Memory B cell (primary cell): ENCODE measurements around the gene NF1.
"Not testable (repeated sequence)": the region's sequence is repeated elsewhere in the genome, so short reads cannot be mapped to it uniquely, and the experiment has no call there.

Source experiments
- ATAC-seq: fragments of 150-1000 bp; cut with Tn5 transposase; 2 replicates; pipeline ENCODE4 v1.10.0; 2021; ENCODE audit warnings: low read depth, mild to moderate bottlenecking, moderate library complexity
- DNase-seq, 2 donors: peaks; one replicate each; pipeline ENCODE4 v3.0.0; 2022; ENCODE audit warnings: low spot score in 2 of 2
- H3K27ac Mint-ChIP-seq: one replicate; pipeline ENCODE4 v1.8.0; 2022; ENCODE audit warnings: mild to moderate bottlenecking, moderate library complexity, mixed read lengths
- H3K27me3 Mint-ChIP-seq: one replicate; pipeline ENCODE4 v1.8.0; 2022; ENCODE audit warnings: mixed read lengths
- H3K36me3 Mint-ChIP-seq: one replicate; pipeline ENCODE4 v1.8.0; 2022; ENCODE audit warnings: mild to moderate bottlenecking, mixed read lengths
- H3K4me1 Mint-ChIP-seq: one replicate; pipeline ENCODE4 v1.8.0; 2022; ENCODE audit warnings: mixed read lengths
- H3K4me3 Mint-ChIP-seq: one replicate; pipeline ENCODE4 v1.8.0; 2022; ENCODE audit warnings: mild to moderate bottlenecking, moderate library complexity, mixed read lengths
- H3K9me3 Mint-ChIP-seq: one replicate; pipeline ENCODE4 v1.8.0; 2022; ENCODE audit warnings: mixed read lengths

Gene NF1

DNA sequence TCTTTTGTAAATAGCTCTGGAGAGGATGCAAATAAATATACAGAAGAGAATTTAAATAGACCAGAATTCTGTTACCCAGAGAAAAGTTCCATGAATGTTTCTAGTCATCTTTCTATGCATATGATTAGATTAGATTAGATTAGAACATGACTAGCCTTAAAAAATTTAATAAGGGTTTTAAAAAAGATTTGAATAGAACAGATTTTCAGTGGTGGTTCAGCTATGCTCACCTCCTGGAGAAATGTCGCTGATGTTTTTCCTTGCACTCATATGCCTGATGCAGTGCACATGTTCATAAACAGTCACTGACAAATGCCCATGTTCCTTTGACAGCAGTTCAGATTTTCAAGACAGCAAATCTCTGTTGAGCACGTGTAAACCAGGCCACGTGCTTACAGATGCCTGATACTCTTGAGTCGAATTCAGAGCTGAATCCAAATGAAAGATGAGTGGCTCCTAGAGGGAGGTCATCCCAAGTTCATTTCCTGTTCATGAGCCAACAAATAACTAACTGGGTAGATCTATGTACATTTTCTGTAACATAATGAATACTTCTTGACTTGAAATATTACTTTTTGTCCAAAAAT, 276.8 kb downstream of the NF1 start:
- DNase-seq (no peak), ATAC-seq (no peak)
- peaks cover 22% of the 10 kb centered on the region for H3K4me1 Mint-ChIP-seq
- no peak overlapping the region for H3K4me3 Mint-ChIP-seq
- H3K36me3 Mint-ChIP-seq, result peaks cover 10% of the 10 kb centered on the region
- H3K9me3 Mint-ChIP-seq, result no peaks in the 10 kb centered on the region
- H3K27ac Mint-ChIP-seq, result no peak overlapping the region
- no peaks in the 10 kb centered on the region for H3K27me3 Mint-ChIP-seq

DNA sequence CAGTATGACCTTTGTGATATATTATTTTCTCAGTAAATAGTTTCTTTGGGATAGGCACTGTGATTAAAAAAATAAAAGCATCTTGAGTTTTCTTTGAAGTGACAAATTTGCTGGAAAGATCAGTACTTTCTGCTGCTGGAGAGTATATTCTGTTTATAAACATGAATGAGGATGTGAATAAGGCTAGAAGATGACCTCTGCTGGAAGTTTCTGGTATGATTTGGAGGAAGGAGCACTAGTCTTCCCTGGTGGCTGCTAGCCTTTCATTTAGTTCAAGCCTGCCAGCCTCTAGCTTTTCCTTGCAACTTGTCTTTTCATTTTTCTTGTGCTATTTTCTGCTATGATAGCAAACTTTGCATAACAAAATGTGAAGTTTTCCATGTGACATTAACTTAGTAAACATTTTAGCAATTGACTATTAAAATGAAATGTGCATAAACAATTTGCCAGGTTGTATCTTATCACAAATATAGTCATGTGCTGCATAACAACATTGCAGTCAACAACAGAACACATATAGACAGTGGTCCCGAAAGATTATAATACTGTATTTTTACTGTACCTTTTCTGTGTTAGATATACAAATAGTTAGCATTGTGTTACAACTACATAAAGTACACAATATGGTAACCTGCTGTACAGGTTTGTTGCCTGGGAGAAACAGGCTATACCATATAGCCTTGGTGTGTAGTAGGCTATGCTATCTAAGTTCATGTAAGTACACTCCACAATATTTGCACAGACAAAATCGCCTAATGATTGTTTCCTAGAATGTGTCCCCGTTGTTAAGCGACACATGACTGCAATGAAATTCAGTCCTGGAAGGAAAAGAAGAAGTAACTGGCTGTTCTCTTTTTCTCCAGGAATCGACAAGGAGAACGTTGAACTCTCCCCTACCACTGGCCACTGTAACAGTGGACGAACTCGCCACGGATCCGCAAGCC, 278.6 kb downstream of the NF1 start:
- Mint-ChIP-seq H3K9me3 (no peaks in the 10 kb centered on the region), H3K27ac (no peak overlapping the region), H3K27me3 (no peaks in the 10 kb centered on the region)

DNA sequence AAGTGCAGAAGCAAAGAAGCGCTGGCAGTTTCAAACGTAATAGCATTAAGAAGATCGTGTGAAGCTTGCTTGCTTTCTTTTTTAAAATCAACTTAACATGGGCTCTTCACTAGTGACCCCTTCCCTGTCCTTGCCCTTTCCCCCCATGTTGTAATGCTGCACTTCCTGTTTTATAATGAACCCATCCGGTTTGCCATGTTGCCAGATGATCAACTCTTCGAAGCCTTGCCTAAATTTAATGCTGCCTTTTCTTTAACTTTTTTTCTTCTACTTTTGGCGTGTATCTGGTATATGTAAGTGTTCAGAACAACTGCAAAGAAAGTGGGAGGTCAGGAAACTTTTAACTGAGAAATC, 279.3 kb downstream of the NF1 start:
- no peak for ATAC-seq
- Mint-ChIP-seq H3K27me3 (no peaks in the 10 kb centered on the region), H3K9me3 (no peaks in the 10 kb centered on the region), H3K36me3 (peaks cover 11% of the 10 kb centered on the region), H3K4me3 (no peak overlapping the region), H3K27ac (no peak overlapping the region), H3K4me1 (peaks cover 22% of the 10 kb centered on the region)
- DNase-seq, result no peak

More for the DNA sequence above, 278.6 kb downstream of the NF1 start:
- DNase-seq (peak in 1 of 2 donors; percentile 58), ATAC-seq (peak; percentile 87)
- H3K36me3 Mint-ChIP-seq, result peaks cover 11% of the 10 kb centered on the region
- H3K4me1 Mint-ChIP-seq, result peaks cover 22% of the 10 kb centered on the region
- no peak overlapping the region for H3K4me3 Mint-ChIP-seq

DNA sequence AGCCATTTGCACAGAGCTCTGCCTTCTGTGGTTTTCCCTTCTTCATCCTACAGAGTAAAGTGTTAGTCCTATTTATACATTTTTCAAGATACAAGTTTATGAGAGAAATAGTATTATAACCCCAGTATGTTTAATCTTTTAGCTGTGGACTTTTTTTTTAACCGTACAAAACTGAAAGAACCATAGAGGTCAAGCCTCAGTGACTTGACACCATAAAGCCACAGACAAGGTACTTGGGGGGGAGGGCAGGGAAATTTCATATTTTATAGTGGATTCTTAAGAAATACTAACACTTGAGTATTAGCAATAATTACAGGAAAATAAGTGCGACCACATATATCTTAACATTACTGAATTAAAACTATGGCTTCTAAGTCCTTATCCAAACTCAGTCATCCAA, 279.7 kb downstream of the NF1 start:
- Mint-ChIP-seq H3K27me3 (no peaks in the 10 kb centered on the region), H3K4me3 (no peak overlapping the region), H3K36me3 (peaks cover 11% of the 10 kb centered on the region), H3K9me3 (no peaks in the 10 kb centered on the region), H3K4me1 (peaks cover 19% of the 10 kb centered on the region), H3K27ac (no peak overlapping the region)
- DNase-seq (no peak), ATAC-seq (no peak)

DNA sequence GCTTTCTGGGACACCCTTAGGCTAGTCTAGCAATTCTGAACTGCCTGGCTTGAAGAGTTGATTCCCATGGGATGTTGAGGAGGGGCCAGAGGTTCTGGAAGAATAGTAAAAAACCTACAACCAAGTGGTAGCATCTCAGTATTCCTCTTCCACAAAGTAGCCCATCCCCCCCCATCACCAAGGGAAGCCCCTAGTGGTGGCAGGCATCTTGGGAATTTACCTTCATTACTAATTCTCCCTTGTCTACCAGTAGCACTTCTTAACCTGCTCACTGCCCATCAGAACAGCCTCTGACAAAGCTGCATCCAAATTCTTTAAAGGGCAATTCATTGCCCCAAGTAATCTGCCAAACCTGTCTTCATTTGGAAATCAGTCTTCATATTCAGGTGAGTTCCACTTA, 283.9 kb downstream of the NF1 start:
- H3K27me3 Mint-ChIP-seq, result no peaks in the 10 kb centered on the region
- H3K27ac Mint-ChIP-seq, result no peak overlapping the region
- peaks cover 3% of the 10 kb centered on the region for H3K4me1 Mint-ChIP-seq
- DNase-seq (no peak), ATAC-seq (no peak)
- H3K36me3 Mint-ChIP-seq, result peaks cover 11% of the 10 kb centered on the region
- H3K4me3 Mint-ChIP-seq, result no peak overlapping the region
- H3K9me3 Mint-ChIP-seq, result no peaks in the 10 kb centered on the region

DNA sequence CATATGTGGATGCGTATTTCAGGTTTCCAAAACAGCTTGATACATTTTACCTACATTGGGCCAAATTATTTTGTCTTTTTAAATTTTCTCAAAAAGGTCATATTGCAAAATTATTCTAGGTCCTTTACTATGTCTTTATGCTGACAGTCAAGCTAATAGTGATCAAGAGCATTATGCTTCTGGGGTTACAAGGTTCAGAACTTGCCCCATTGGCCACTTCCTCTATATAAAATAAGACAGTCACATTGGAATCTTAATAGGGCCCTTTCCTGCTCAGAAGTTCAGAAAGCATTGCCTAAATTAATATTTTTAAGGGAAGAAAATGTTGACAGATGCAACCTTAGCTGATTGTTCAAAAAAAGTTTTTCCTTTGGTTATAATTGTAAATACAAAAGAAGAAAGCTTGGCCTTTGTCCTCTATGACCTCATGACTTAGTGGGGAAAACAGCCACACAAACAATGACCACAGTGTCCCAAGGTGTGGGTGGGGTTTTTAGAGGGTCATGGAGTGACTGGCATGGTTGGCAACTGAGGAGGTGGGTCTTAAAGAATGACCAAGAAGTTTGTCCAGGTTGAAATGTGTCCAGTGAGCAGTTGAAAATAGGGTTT, 284.9 kb downstream of the NF1 start:
- Mint-ChIP-seq H3K4me3 (no peak overlapping the region), H3K4me1 (no peaks in the 10 kb centered on the region), H3K9me3 (no peaks in the 10 kb centered on the region), H3K36me3 (peaks cover 8% of the 10 kb centered on the region), H3K27me3 (no peaks in the 10 kb centered on the region), H3K27ac (no peak overlapping the region)
- no peak for ATAC-seq
- DNase-seq, result no peak

DNA sequence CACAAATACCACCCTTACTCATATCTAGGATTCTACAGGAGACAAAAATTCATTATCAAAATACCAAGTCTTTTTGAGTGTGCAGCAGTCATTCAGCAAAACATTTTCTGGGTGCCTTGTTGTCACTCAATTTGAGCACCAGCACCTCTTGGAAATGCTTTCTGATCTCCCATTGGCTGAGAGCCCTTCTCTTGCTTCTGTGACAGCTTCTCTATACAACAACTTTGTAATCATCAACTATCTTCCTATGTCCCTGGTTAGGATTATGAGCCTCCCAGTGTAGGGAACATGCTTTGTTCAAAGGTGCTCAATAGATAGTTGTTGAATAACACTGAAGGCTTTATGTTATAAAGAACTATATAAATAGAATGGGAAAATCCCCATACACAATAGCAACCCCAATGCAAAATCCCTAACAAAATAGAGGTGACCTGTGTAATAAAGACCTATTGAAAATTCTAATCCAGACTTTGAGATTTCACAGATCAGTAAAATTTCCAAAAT, 286.4 kb downstream of the NF1 start:
- Mint-ChIP-seq H3K4me3 (no peak overlapping the region), H3K27me3 (no peaks in the 10 kb centered on the region), H3K27ac (no peak overlapping the region)

DNA sequence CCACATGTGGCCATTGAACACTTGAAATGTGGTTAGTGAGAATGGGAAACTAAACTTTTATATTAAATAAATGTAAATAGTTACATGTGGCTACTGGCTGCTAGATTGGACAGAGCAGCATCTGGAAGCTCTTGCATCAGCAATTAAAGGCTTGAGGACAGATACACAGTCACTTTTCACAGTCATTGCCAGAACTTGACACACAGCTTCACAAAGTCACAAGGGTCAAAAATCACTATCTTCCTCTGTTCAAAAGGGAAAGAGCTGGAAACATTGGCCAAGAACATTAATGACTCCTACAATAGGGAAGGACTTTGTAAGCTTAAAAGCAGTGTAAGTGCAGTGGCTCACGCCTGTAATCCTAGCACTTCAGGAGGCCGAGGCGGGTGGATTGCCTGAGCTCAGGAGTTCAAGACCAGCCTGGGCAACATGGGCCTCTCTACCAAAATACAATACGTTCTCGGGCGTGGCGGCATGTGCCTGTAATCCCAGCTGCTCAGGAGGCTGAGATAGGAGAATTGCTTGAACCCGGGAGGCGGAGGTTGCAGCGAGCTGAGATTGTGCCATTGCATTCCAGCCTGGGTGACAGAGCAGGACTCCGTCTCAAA, 288.0 kb downstream of the NF1 start:
- H3K4me1 Mint-ChIP-seq, ATAC-seq, H3K9me3 Mint-ChIP-seq, DNase-seq, H3K27ac Mint-ChIP-seq, H3K36me3 Mint-ChIP-seq, H3K27me3 Mint-ChIP-seq, H3K4me3 Mint-ChIP-seq: not testable (repeated sequence)

More for the DNA sequence above, 286.4 kb downstream of the NF1 start:
- DNase-seq (no peak), ATAC-seq (no peak)
- Mint-ChIP-seq H3K36me3 (peaks cover 5% of the 10 kb centered on the region), H3K4me1 (no peaks in the 10 kb centered on the region), H3K9me3 (no peaks in the 10 kb centered on the region)

DNA sequence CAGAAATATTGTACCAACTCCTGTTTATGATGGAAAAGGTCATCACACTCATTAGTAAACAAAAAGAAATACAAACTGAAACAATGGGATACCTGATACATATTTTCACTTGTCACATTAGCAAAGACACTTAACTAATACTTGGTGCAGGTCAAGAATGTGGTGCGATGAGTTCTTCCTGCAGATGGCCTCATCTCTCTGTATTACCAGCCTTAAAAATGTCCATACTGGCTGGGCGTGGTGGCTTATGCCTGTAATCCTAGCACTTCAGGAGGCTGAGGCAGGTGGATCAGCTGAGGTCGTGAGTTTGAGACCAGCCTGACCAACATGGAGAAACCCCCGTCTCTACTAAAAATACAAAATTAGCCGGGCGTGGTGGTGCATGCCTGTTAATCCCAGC, 288.7 kb downstream of the NF1 start:
- not testable (repeated sequence) for H3K4me3 Mint-ChIP-seq, H3K4me1 Mint-ChIP-seq, H3K27ac Mint-ChIP-seq, ATAC-seq, H3K27me3 Mint-ChIP-seq, H3K36me3 Mint-ChIP-seq, DNase-seq, H3K9me3 Mint-ChIP-seq

DNA sequence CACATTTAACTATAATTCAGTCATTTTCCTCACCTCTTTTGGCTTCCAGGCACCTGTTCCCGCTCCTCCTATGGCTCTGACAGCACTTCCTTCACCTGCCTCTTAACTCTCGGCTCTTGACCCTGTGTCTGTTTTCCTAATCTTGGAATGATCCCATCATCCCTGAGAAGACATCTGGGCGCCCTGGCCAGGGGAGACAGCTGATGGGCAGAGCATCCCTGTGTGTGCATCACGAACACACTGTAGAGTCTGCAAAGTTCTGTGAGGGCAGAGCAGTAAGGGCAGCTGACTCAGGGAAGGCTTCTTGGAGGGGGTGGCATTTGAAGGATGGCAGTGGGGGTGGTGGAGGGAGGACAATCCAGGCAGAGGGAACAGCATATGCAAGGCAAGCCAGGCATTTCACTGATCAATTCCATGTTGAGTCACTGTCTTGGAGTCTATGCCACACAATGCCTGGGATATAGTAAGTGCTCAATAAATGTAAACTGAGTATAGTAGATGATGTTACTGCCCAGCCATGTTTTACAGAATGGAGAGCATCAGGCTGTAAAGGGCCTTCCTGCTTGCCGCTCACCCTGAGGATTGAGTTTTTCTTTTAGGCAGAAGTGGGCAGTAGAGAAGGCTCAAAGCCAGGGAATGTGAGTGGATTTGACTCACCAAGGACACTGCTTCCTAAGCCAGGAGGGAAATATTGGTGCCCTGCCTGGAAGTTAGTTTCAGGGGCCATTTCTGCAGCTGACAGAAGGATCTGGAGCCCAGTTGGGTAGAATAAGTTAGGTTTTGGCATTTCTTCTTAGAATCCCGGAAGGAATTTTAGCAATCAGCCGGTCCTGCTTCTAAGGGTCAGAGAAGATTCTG, 290.9 kb downstream of the NF1 start:
- Mint-ChIP-seq H3K27ac (no peak overlapping the region), H3K4me3 (no peak overlapping the region), H3K4me1 (peaks cover 8% of the 10 kb centered on the region), H3K27me3 (peaks cover 6% of the 10 kb centered on the region), H3K36me3 (no peaks in the 10 kb centered on the region), H3K9me3 (no peaks in the 10 kb centered on the region)
- ATAC-seq, result no peak
- DNase-seq, result no peak

DNA sequence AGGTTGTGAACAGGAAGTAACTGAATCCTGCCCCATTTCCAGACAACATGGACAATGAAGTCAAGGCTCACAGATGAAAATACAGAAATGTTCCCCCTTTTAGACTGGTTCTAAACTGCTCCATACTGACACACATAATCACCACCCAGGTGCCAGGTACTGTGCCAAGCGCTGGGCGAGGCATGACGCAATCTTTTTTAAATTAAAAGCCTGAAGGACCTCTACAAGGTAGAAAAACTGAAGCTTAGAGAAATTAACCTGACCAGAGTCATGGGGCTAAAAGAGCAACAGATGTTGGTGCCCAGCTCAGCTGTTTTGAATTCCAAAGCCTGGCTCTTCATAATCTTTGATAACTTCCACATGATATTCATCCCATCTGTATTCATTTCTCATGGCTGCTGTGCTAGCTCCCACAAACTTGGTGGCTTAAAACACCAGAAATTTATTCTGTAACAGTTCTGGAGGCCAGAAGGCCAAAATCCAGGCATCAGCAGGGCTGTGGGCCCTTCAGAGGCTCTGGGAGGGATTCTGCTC, 291.8 kb downstream of the NF1 start:
- ATAC-seq, result no peak
- Mint-ChIP-seq H3K4me1 (peaks cover 8% of the 10 kb centered on the region), H3K4me3 (no peak overlapping the region), H3K27ac (no peak overlapping the region), H3K36me3 (no peaks in the 10 kb centered on the region), H3K9me3 (no peaks in the 10 kb centered on the region), H3K27me3 (peaks cover 6% of the 10 kb centered on the region)
- no peak for DNase-seq

DNA sequence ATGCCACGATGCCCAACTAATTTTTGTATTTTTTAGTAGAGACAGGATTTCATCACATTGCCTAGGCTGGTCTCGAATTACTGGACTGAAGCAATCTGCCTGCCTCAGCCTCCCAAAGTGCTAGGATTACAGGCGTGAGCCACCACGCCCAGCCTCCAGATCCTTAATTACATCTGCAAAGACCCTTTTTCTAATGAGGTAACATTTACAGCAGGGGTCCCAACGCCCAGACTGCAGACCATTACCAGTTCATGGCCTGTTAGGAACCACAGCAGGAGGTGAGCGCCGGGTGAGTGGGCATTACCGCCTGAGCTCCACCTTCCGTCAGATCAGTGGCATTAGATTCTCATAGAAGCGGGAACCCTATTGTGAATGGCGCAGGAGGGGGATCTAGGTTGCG, 292.7 kb downstream of the NF1 start:
- Mint-ChIP-seq H3K4me1 (peaks cover 9% of the 10 kb centered on the region), H3K9me3 (no peaks in the 10 kb centered on the region), H3K27ac (no peak overlapping the region), H3K36me3 (no peaks in the 10 kb centered on the region), H3K4me3 (no peak overlapping the region), H3K27me3 (peaks cover 7% of the 10 kb centered on the region)
- ATAC-seq (no peak), DNase-seq (no peak)

DNA sequence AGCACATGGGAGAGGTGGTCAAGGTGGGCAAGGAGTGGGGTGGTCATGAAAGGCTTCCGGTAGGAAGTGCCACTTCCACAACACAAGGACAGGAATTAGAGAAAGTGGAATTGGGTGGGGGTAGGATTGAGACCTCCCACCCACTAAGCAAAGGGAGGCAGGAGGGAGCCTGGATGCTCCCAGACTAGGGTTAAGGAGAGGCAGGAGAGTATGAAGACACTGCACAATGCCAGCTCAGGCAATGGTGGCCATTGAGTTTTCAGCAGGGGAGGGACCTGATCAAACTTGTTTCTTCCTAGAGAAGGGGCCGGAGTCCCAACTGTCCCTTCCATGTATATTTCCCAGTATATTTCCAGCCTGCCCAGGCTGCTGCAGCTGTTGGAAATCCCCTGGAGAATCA, 293.6 kb downstream of the NF1 start:
- Mint-ChIP-seq H3K27ac (no peak overlapping the region), H3K9me3 (no peaks in the 10 kb centered on the region), H3K4me1 (peaks cover 11% of the 10 kb centered on the region), H3K27me3 (peaks cover 11% of the 10 kb centered on the region), H3K4me3 (no peak overlapping the region), H3K36me3 (no peaks in the 10 kb centered on the region)
- ATAC-seq, result no peak
- DNase-seq, result no peak
